Rectal smooth muscle tissue (tissue), 1 donor: ENCODE data around the gene EDIL3.

Source experiments
- H3K27ac ChIP-seq: one replicate; pipeline ENCODE4 v1.7.0; 2013; ENCODE audit warnings: low read depth, low read length, inconsistent platforms
- H3K27me3 ChIP-seq: one replicate; pipeline ENCODE4 v1.7.0; 2013; ENCODE audit warnings: low read length; ENCODE audit not compliant: control insufficient read depth, insufficient read depth
- H3K36me3 ChIP-seq: one replicate; pipeline ENCODE4 v1.7.0; 2013; ENCODE audit warnings: low read length; ENCODE audit not compliant: control insufficient read depth, insufficient read depth
- H3K4me1 ChIP-seq: one replicate; pipeline ENCODE4 v1.7.0; 2013; ENCODE audit warnings: low read length; ENCODE audit not compliant: control insufficient read depth, insufficient read depth
- H3K4me3 ChIP-seq: one replicate; pipeline ENCODE4 v1.7.0; 2013; ENCODE audit warnings: low read length
- H3K9ac ChIP-seq: one replicate; pipeline ENCODE4 v1.7.0; 2013; ENCODE audit warnings: low read length

Gene EDIL3

GRCh38 chr5:84229045-84229444, 155.6 kb downstream of the EDIL3 start:
- no peaks in the 10 kb centered on the region for H3K27me3 ChIP-seq
- H3K4me3 ChIP-seq, result no peak overlapping the region
- H3K27ac ChIP-seq, result no peak overlapping the region
- H3K36me3 ChIP-seq, result no peaks in the 10 kb centered on the region
- no peak overlapping the region for H3K9ac ChIP-seq
- H3K4me1 ChIP-seq, result peaks cover 2% of the 10 kb centered on the region

DNA sequence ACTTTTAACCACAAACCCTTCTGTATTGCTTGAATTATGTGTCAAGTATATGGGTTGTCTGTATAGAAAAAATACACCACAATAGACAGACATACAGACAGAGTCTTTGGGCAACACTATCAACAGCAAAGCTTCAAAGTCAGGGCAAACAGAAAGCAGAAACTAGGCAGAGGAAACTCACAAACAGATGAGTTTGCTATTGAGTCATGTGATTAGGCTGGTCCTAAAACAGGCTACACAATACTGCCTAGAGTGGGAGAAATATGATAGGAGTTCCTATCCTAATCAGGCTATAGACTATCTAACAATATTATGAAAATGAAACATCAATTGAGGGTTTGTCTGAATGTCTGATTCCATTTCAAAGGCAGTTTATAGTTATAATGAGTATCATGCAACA, 156.4 kb downstream of the EDIL3 start:
- Histone ChIP-seq H3K27me3 (no peaks in the 10 kb centered on the region), H3K4me3 (no peak overlapping the region), H3K4me1 (peaks cover 2% of the 10 kb centered on the region), H3K27ac (no peak overlapping the region), H3K36me3 (no peaks in the 10 kb centered on the region), H3K9ac (no peak overlapping the region)

DNA sequence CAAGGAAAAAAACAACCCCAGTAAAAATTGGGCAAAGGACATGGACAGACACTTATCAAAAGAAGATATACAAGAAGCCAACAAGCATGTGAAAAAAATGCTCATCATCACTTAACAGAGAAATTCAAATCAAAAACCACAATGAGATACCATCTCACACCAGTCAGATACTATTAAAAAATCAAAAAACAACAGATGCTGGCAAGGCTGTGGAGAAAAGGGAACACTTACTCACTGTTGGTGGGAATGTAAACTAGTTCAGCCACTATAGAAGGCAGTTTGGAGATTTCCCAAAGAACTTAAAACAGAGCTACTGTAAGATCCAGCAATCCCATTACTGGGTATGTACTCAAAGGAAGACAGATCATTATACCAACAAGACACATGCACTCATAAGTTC, 157.4 kb downstream of the EDIL3 start:
- Histone ChIP-seq H3K27me3 (no peaks in the 10 kb centered on the region), H3K36me3 (no peaks in the 10 kb centered on the region), H3K27ac (no peak overlapping the region), H3K9ac (no peak overlapping the region), H3K4me3 (no peak overlapping the region), H3K4me1 (peaks cover 2% of the 10 kb centered on the region)

DNA sequence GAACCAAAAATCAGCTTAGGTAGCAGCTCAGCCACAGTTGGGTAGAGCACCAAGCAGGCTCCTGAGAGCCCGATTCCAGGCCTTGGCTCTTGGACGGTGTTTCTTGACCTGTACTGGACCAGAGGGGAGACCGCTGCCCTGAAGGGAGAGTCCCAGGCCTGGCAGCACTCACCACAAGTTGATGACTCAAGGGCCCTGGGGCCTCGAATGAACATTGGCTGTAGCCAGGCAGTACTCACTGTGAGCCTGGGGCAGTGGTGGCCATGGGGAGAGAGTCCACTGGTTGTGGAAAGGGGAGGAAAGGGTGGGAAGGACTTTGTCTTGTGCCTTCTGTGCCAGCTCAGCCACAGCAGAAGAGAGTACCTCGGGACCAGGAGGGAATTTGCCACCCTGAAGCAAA, 166.1 kb downstream of the EDIL3 start:
- Histone ChIP-seq H3K36me3 (no peaks in the 10 kb centered on the region), H3K27ac (no peak overlapping the region), H3K9ac (no peak overlapping the region), H3K27me3 (no peaks in the 10 kb centered on the region), H3K4me1 (no peaks in the 10 kb centered on the region), H3K4me3 (no peak overlapping the region)

- Histone ChIP-seq H3K9ac (no peak overlapping the region), H3K4me1 (no peaks in the 10 kb centered on the region), H3K4me3 (no peak overlapping the region), H3K27ac (no peak overlapping the region), H3K36me3 (no peaks in the 10 kb centered on the region), H3K27me3 (no peaks in the 10 kb centered on the region)
These were observed 169.2 kb downstream of the EDIL3 start for GRCh38 chr5:84215521-84215920.

- no peak overlapping the region for H3K27ac ChIP-seq
- H3K4me3 ChIP-seq, result no peak overlapping the region
- H3K4me1 ChIP-seq, result no peaks in the 10 kb centered on the region
- no peaks in the 10 kb centered on the region for H3K36me3 ChIP-seq
- H3K27me3 ChIP-seq, result no peaks in the 10 kb centered on the region
- H3K9ac ChIP-seq, result no peak overlapping the region
These were observed 170.8 kb downstream of the EDIL3 start for GRCh38 chr5:84213861-84214260.

GRCh38 chr5:84213212-84213611, 171.5 kb downstream of the EDIL3 start:
- no peak overlapping the region for H3K27ac ChIP-seq
- H3K4me1 ChIP-seq, result no peaks in the 10 kb centered on the region
- H3K4me3 ChIP-seq, result no peak overlapping the region
- no peaks in the 10 kb centered on the region for H3K36me3 ChIP-seq
- H3K9ac ChIP-seq, result no peak overlapping the region
- no peaks in the 10 kb centered on the region for H3K27me3 ChIP-seq

DNA sequence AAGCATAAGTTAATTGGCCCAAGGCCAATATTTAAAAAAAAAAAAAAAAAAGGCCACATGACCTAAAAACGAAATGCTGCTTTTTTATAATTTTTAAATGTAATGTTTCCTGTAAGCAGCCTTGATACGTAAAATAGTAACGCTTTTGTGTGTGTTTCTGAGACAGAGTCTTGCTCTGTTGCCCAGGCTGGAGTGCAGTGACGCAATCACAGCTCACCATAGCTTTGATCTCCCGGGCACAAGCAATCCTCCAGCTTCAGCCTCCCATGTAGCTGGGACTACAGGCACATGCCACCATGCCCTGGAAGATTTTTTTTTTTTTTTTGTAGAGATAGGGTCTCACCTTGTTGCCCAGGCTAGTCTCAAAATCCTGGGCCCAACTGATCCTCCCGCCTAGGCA, 179.9 kb downstream of the EDIL3 start:
- Histone ChIP-seq H3K27me3 (no peaks in the 10 kb centered on the region), H3K4me1 (no peaks in the 10 kb centered on the region), H3K4me3 (no peak overlapping the region), H3K36me3 (no peaks in the 10 kb centered on the region), H3K27ac (no peak overlapping the region), H3K9ac (no peak overlapping the region)

GRCh38 chr5:84202136-84202535, 182.5 kb downstream of the EDIL3 start:
- no peaks in the 10 kb centered on the region for H3K27me3 ChIP-seq
- no peak overlapping the region for H3K4me3 ChIP-seq
- no peak overlapping the region for H3K27ac ChIP-seq
- no peaks in the 10 kb centered on the region for H3K4me1 ChIP-seq
- no peak overlapping the region for H3K9ac ChIP-seq
- no peaks in the 10 kb centered on the region for H3K36me3 ChIP-seq

DNA sequence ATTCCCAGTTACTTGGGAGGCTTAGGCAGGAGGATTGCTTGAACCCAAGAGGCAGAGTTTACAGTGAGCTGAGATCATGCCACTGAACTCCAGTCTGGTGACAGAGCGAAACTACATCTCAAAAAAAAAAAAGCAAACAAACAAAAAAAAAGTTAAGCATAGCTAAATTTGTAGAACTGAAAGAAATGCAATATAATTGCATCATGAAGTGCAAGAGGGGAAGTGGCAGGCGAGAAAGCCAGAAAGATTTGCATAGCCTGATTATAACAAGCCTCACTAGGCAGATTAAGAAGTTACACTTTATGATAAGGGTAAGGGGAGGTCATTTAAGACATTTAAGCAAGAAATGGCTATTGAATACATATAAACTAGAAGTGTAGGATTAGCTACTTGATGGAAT, 187.1 kb downstream of the EDIL3 start:
- Histone ChIP-seq H3K4me3 (no peak overlapping the region), H3K27ac (no peak overlapping the region), H3K9ac (no peak overlapping the region), H3K36me3 (no peaks in the 10 kb centered on the region), H3K27me3 (no peaks in the 10 kb centered on the region), H3K4me1 (no peaks in the 10 kb centered on the region)

- Histone ChIP-seq H3K9ac (no peak overlapping the region), H3K36me3 (no peaks in the 10 kb centered on the region), H3K4me3 (no peak overlapping the region), H3K27ac (no peak overlapping the region), H3K27me3 (no peaks in the 10 kb centered on the region), H3K4me1 (no peaks in the 10 kb centered on the region)
These were observed 193.4 kb downstream of the EDIL3 start for GRCh38 chr5:84191281-84191680.

- no peaks in the 10 kb centered on the region for H3K27me3 ChIP-seq
- H3K27ac ChIP-seq, result no peak overlapping the region
- no peak overlapping the region for H3K4me3 ChIP-seq
- no peaks in the 10 kb centered on the region for H3K4me1 ChIP-seq
- H3K9ac ChIP-seq, result no peak overlapping the region
- no peaks in the 10 kb centered on the region for H3K36me3 ChIP-seq
These were observed 199.8 kb downstream of the EDIL3 start for GRCh38 chr5:84184857-84185256.

DNA sequence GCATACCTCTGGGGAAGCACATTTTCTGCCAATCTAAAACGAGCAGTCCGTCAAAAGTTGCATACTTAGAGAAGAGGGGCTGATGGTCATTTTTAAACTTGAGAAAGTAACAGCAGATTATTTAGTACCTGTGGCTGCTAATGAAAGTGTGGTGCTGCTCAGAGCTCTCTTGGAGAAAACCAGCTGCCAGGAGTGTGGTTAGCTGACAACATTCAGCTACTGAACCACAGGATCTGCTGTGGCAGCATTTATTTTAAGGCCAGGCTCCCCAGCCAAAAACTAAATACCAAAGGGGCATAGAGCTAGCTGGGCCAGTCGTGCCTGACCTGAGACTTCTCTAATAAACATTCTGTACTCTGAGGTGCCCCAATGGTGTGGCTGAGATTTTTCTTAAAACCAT, 203.6 kb downstream of the EDIL3 start:
- Histone ChIP-seq H3K36me3 (no peaks in the 10 kb centered on the region), H3K27ac (no peak overlapping the region), H3K4me3 (no peak overlapping the region), H3K4me1 (no peaks in the 10 kb centered on the region), H3K27me3 (no peaks in the 10 kb centered on the region), H3K9ac (no peak overlapping the region)

- Histone ChIP-seq H3K4me3 (no peak overlapping the region), H3K36me3 (no peaks in the 10 kb centered on the region), H3K9ac (no peak overlapping the region), H3K27ac (no peak overlapping the region), H3K4me1 (no peaks in the 10 kb centered on the region), H3K27me3 (no peaks in the 10 kb centered on the region)
These were observed 215.8 kb downstream of the EDIL3 start for GRCh38 chr5:84168841-84169240.
